HG03045 (cell line): ENCODE measurements around the gene STRIP1.

Source experiments
- ATAC-seq: cut with Tn5 transposase; IDR thresholded peaks from one replicate; pipeline ENCODE4 v1.9.1; 2021; ENCODE audit warnings: mild to moderate bottlenecking, moderate library complexity; ENCODE audit not compliant: unreplicated experiment

The STRIP1 gene

DNA sequence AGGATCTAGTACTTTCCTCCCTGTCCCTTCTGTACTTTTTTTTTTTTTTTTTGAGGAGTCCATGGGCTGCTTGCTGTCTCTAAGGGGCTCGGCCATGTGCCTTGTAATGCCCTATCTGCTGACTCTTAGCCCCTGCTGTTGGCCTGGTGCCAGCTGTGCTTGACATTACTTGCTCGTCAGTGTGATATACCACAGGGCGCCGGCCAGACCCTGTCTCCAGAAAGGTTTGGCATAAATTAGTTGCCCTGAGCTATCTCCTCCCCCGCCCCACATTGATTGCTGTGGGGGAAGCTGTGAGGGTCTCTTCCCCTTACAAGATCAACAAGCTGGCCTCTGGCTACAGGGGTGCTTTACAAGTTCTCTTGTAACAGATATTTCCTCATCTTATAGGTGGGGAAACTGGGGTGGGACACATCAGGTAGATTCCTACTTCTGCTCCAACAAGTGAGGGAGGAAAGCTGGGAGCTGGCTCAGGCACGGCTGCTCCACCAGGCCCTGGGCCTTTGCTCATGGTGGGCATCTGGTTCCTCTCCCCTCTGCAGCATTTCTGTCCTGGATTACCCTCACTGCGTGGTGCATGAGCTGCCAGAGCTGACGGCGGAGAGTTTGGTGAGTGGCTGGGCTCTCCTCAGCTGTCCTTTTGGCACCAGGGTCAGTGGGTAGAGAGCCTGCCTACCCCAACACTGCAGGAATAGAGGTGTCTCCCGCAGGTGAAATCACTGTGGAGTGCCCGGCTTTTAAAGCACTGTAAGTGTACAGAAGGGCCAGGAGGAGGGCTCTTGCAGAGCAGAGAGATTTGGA, 15.6 kb downstream of the STRIP1 start:
- no peak for ATAC-seq

- ATAC-seq: no peak
Observed at GRCh38 chr1:110050602-110051261, 16.3 kb downstream of the STRIP1 start.

DNA sequence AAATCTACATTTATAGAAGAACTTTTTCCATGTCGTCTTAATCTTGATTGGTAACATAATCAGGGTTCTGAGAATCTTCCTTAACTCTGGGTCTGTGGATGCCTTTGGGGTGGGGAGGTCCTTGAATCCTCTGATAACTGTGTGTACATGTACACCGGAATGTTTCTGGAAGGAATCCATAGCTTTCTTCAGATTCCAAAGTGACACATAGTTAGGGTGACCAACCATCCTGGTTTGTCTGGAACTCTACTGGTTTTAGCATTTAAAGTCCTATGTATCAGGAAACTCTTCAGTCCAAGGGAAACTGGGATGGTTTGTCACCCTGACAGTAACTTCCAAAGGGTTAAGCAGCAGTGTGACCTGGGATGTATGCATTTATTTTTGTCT, 16.8 kb downstream of the STRIP1 start:
- no peak for ATAC-seq

DNA sequence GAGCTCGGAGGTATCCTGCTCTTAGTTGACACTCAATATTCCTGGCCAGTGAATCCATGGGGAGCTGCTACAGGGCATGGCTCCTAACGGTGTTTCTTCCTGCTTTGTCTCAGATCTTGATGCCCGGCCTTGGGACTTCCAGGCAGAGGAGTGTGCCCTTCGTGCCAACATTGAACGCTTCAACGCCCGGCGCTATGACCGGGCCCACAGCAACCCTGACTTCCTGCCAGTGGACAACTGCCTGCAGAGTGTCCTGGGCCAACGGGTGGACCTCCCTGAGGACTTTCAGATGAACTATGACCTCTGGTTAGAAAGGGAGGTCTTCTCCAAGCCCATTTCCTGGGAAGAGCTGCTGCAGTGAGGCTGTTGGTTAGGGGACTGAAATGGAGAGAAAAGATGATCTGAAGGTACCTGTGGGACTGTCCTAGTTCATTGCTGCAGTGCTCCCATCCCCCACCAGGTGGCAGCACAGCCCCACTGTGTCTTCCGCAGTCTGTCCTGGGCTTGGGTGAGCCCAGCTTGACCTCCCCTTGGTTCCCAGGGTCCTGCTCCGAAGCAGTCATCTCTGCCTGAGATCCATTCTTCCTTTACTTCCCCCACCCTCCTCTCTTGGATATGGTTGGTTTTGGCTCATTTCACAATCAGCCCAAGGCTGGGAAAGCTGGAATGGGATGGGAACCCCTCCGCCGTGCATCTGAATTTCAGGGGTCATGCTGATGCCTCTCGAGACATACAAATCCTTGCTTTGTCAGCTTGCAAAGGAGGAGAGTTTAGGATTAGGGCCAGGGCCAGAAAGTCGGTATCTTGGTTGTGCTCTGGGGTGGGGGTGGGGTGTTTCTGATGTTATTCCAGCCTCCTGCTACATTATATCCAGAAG, 19.4 kb downstream of the STRIP1 start:
- no peak for ATAC-seq

GRCh38 chr1:110055493-110056284, 21.3 kb downstream of the STRIP1 start:
- no peak for ATAC-seq

DNA sequence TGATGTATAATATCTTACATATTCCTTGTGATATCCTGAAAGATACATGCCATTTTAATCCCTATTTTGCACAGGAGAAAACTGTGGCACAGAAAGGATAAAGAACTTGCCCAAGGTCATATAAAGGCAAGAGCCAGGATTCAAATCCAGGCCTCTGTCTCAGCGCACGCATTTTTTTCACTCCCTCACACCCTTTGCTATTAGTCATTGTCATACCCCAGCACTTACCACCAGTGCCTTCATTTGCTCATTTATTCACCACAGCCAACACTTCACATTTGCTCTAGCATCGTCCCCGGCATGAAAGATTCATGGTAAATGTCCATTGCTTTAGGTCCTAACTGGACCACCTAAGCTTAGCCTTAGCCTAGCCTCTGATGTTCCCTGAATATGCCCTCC, 21.9 kb downstream of the STRIP1 start:
- ATAC-seq: no peak

DNA sequence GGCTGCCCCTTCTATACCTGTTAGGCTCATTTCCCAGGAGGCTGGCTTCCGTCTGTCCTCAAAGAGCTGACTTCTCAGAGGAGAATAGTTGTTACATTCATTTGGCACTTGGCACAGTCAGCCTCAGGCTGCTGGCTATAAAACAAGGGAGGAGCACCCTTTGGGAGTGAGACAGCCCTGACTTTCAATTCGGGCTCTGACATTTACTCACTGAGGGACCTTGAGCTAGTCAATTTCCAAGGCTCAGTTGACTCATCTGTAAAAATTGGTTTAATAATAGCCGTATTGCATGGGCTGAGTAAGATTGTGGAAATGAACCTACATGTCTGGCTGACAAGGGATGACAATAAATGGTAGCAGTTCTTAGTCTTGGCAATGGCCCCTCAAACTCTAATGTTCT, 22.4 kb downstream of the STRIP1 start:
- ATAC-seq: no peak

DNA sequence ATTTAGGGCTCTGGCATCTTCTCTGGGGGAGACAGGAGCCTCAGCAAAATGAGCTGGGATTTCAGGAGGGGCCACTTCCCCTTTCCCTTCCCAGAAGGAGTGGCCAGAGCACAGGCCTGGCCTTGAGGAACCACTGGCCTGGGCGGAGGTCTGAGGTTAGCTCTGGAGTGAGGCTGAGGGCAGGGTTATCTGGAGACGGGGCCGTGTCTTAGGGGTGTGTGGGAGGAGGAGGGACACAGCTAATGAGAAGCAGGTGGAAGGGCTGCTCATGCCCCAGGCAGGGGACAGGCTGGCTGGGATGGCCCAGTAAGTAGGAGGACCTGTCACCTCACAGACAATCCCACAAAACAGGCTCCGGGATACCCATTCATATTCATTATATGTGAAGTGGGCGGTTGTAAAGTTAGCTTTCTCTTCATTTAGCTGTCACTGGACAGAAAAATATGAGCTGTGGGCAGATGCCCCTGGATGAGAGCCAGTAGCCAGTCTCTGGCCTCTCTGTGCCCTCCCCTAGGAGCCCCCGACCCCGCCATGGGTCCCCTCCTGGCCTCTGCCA, 23.6 kb downstream of the STRIP1 start:
- no peak for ATAC-seq

DNA sequence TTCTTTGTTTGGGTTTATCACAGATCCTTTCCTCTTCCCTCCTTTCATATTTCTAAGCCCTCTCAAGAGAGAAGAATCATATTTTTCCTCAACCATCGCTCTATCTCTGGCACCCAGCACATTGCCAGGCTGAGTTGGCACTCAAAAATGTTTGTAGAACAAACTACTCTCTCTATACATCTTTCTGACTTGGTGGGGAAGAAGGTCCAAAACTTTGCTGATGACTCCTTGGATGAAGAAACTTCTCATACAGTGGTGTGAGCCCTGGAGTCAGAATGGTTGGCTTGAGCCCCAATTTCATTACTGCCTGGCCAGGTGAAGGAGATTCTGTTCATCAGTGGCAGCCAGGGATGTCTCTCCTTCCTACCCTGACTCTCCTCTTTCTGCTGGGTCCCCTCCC, 24.2 kb downstream of the STRIP1 start:
- no peak for ATAC-seq

GRCh38 chr1:110059133-110059863, 24.9 kb downstream of the STRIP1 start:
- no peak for ATAC-seq

DNA sequence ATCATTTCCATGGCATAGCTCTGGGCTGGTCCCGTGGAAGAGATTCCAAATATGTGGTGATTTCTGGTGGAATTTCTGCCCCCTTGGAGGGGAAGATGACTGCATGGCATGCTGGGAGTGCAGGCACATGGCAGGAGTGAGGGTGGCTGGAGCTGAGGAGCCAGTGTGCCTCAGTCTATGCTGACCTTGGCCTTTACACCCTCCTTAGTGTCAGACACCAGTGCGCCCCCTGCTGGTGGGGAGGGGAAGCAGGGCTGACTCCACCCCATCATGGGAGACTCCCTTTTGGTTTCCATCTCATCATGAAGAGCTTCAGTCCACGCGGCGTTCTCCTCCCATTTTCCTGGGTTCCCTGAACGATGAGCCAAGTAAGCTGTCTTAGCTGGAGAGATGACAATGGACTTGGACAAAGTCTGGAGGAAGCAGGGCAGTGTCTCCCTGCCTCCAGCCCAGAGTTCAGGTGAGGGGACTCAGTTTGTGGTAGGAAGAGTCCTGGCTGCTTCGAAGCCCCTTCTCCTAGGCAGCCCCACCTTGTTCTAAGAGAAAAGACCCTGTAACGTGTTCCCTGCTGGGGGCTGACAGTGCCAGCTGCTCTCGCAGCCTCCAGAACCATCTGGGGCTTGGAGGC, 25.7 kb downstream of the STRIP1 start:
- no peak for ATAC-seq

DNA sequence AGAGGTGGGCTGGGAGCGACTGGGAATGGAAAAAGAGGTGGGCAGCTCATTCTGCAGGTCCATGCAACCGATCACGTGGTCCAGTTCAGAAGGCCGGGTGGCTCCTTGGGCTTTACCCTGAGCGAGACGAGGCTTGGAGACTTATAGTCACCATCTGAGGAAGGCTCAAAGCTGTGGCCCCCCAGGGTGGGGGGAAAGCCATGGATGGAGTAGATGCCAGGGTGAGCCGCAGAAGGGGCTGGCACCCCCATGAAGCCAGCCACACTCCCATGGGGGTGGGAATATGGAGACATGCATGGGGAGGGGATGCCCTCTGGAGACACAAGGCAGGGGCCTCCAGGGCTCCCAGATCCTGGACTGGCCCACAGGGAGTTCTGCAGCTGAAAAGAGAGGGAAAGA, 26.2 kb downstream of the STRIP1 start:
- no peak for ATAC-seq

- ATAC-seq: no peak
Observed at GRCh38 chr1:110061341-110061740, 26.9 kb downstream of the STRIP1 start.

GRCh38 chr1:110062612-110063011, 28.2 kb downstream of the STRIP1 start:
- ATAC-seq: no peak

DNA sequence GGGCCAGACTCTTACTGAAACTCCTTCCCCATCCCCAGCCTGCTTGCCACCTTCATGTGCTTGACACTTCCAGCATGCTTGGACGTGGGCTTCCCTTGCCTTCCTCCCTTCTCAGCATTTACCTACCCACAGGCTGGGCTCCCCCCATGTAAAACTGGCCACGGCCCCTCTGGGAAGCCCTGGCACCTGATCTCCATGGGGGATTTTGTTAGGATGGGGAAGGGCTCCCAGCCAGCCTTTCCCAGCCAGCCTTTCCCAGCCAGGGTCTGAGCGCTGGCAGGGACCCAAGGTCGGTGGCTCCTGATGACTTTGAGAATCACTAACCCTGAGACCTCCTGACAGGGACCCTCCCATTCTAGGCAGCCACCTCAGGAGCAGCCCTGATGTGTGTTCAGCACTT, 29.4 kb downstream of the STRIP1 start:
- ATAC-seq: no peak

- no peak for ATAC-seq
Observed at GRCh38 chr1:110064576-110065337, 30.3 kb downstream of the STRIP1 start.

GRCh38 chr1:110065841-110066240, 31.4 kb downstream of the STRIP1 start:
- ATAC-seq: no peak

GRCh38 chr1:110067479-110067892, 33.1 kb downstream of the STRIP1 start:
- no peak for ATAC-seq
